Kidney (tissue), 14 donors: ENCODE data around the gene EGLN1. TPM values are rescaled to one million over a fixed set of nuclear protein-coding genes. Genes with fewer than 3 reads are reported as not detected.

Experiments
- DNase-seq, 5 donors: peaks; one replicate each; pipeline ENCODE4 v3.0.0-alpha.2; 2013 to 2020
- FAIRE-seq: peaks from 2 replicates; lab custom pipeline; 2012; peaks lifted over from hg19 to GRCh38; lab: Jason Lieb, UNC
- H3K27ac ChIP-seq, 2 donors: one replicate each; pipeline ENCODE4 v1.7.0; 2013; ENCODE audit warnings: low read depth in 2 of 2, low read length in 2 of 2, inconsistent platforms in 1 of 2
- H3K27me3 ChIP-seq: one replicate; pipeline ENCODE4 v1.7.1; 2013; ENCODE audit warnings: low read length, inconsistent platforms; ENCODE audit not compliant: control insufficient read depth, insufficient read depth
- H3K36me3 ChIP-seq, 3 donors: one replicate each; pipeline versions ENCODE4 v1.7.0 to v1.7.1; 2013; ENCODE audit warnings: low read length in 3 of 3, control low read depth in 1 of 3, inconsistent platforms in 1 of 3; ENCODE audit not compliant: insufficient read depth in 3 of 3, control insufficient read depth in 2 of 3
- H3K4me1 ChIP-seq, 3 donors: one replicate each; pipeline versions ENCODE4 v1.7.0 to v1.7.1; 2013; ENCODE audit warnings: low read length in 3 of 3, inconsistent platforms in 1 of 3, low read depth in 1 of 3; ENCODE audit not compliant: control insufficient read depth in 2 of 3, insufficient read depth in 2 of 3
- H3K4me3 ChIP-seq, 3 donors: one replicate each; pipeline versions ENCODE4 v1.7.0 to v1.8.1; 2013; ENCODE audit warnings: low read length in 3 of 3, control low read depth in 1 of 3, inconsistent platforms in 1 of 3
- H3K9ac ChIP-seq, 3 donors: one replicate each; pipeline versions ENCODE4 v1.7.0 to v1.7.1; 2013; ENCODE audit warnings: low read length in 3 of 3, control low read depth in 1 of 3, inconsistent platforms in 1 of 3
- H3K9me3 ChIP-seq, 3 donors: one replicate each; pipeline versions ENCODE4 v1.7.0 to v1.7.1; 2013; ENCODE audit warnings: low read length in 3 of 3, control low read depth in 1 of 3, inconsistent platforms in 1 of 3; ENCODE audit not compliant: control insufficient read depth in 2 of 3, insufficient read depth in 1 of 3
- intact Hi-C: fragments of 100-400 bp; cut with DNase I; formaldehyde crosslinking; loops from one replicate; pipeline ENCODE4 v1.11.1; 2022
- polyA plus RNA-seq: library from polyadenylated mRNA; stranded (reverse); fragments of 350-450 nt; fragmentation: Illumina TruSeq; extraction: RNeasy Lipid Tissue Mini Kit (QIAGEN cat#74804); gene quantifications from one replicate; pipeline ENCODE4 v1.2.3, GENCODE V29; 2014; ENCODE audit warnings: low read depth, low replicate concordance; ENCODE audit not compliant: insufficient read depth
- total RNA-seq: library from RNA; stranded (reverse); fragmentation: NEBNext Ultra II Directional; extraction: Animal tissue kit (Norgen Biotek cat#: 25700); gene quantifications from one replicate; pipeline ENCODE4 v1.2.1, GENCODE V29; 2021
- TF ChIP-seq, protein P1 (sequence below): IDR thresholded peaks from 3 replicates; pipeline ENCODE4 v1.5.1; 2012; ENCODE audit warnings: mild to moderate bottlenecking, moderate library complexity, borderline replicate concordance; ENCODE audit not compliant: insufficient read depth; ENCODE audit errors: extremely low read depth
- donor health status: control.
- donor health status: control.
- donor health status: control.
- donor health status: control.
- donor health status: control.
- donor health status: DM: yes; HTN: yes; CAD: no.
- donor health status: Normal renal cell carcinoma (clear cell type).

The EGLN1 gene
- total and polyA plus RNA-seq, 2 donors from 2014 or later, result 12.2 to 38.8 TPM

- TF ChIP-seq, protein P1, sequence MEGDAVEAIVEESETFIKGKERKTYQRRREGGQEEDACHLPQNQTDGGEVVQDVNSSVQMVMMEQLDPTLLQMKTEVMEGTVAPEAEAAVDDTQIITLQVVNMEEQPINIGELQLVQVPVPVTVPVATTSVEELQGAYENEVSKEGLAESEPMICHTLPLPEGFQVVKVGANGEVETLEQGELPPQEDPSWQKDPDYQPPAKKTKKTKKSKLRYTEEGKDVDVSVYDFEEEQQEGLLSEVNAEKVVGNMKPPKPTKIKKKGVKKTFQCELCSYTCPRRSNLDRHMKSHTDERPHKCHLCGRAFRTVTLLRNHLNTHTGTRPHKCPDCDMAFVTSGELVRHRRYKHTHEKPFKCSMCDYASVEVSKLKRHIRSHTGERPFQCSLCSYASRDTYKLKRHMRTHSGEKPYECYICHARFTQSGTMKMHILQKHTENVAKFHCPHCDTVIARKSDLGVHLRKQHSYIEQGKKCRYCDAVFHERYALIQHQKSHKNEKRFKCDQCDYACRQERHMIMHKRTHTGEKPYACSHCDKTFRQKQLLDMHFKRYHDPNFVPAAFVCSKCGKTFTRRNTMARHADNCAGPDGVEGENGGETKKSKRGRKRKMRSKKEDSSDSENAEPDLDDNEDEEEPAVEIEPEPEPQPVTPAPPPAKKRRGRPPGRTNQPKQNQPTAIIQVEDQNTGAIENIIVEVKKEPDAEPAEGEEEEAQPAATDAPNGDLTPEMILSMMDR, result no peak
- no peak for FAIRE-seq
- peak overlapping the region; percentile 94 to 99 (median 96) for H3K4me3 ChIP-seq
- H3K9ac ChIP-seq, result peak overlapping the region in 2 of 3 donors; percentile 60 to 88
- H3K4me1 ChIP-seq, result peaks cover 10 to 26% (median 13%) of the 10 kb centered on the region in 3 donors
- H3K9me3 ChIP-seq, result no peaks in the 10 kb centered on the region
- intact Hi-C loops, result no loop called here
- H3K36me3 ChIP-seq, result no peaks in the 10 kb centered on the region
- no peak overlapping the region for H3K27ac ChIP-seq
- DNase-seq, result peak in 2 of 5 donors; percentile 6 to 41
- no peaks in the 10 kb centered on the region for H3K27me3 ChIP-seq
Observed at GRCh38 chr1:231335663-231336602, 86.2 kb downstream of the EGLN1 start.

DNA sequence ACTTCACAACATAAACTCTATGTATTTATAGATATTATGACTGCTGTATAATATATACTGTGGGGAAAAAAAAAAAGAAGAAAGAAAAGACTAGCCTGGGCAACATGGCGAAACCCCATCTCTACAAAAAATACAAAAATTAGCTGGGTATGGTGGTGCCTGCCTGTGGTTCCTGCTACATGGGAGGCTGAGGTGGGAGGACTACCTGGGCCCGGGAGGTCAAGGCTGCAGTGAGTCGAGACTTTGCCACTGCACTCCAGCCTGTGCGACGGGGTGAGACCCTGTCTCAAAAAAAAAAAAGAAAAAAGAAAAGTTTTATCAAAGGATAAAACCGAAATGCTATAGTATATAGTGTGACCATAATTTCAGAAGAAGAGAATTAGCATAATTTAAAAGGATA is 87.1 kb downstream of the EGLN1 start:
- Histone ChIP-seq H3K27ac (no peak overlapping the region), H3K9me3 (no peaks in the 10 kb centered on the region), H3K9ac (no peak overlapping the region), H3K27me3 (no peaks in the 10 kb centered on the region), H3K36me3 (no peaks in the 10 kb centered on the region), H3K4me1 (peaks cover 10 to 26% (median 13%) of the 10 kb centered on the region in 3 donors), H3K4me3 (peak overlapping the region in 2 of 3 donors; percentile 37 to 44)
- intact Hi-C loops, result no loop called here
- FAIRE-seq, result no peak
- DNase-seq, result no peak
- TF ChIP-seq, protein P1, result no peak

GRCh38 chr1:231334079-231334666 is 87.9 kb downstream of the EGLN1 start:
- Histone ChIP-seq H3K9ac (no peak overlapping the region), H3K4me1 (peaks cover 8 to 22% (median 10%) of the 10 kb centered on the region in 3 donors), H3K27ac (no peak overlapping the region), H3K9me3 (no peaks in the 10 kb centered on the region), H3K27me3 (no peaks in the 10 kb centered on the region), H3K36me3 (no peaks in the 10 kb centered on the region), H3K4me3 (peak overlapping the region; percentile 11 to 44 (median 37))
- FAIRE-seq, result no peak
- TF ChIP-seq, protein P1, result no peak
- intact Hi-C loops, result no loop called here
- no peak for DNase-seq
